AG04449 (cell line): ENCODE measurements around the gene KARS1.

ENCODE experiments used
- CTCF ChIA-PET: fragments of 350-600 bp; formaldehyde crosslinking; extraction: SDS; loops from one replicate; lab custom pipeline; 2021; ENCODE audit warnings: antibody characterized with exemption; lab: Yijun Ruan, JAX
- POLR2A ChIA-PET: fragments of 400-600, 350-600 bp; formaldehyde crosslinking; extraction: SDS; loops from one replicate; lab custom pipeline; 2020; ENCODE audit warnings: antibody characterized with exemption, inconsistent platforms; lab: Yijun Ruan, JAX
- DNase-seq: peaks from one replicate; pipeline ENCODE4 v3.0.0-alpha.2; 2010; ENCODE audit warnings: low read depth, low spot score
- H3K4me3 ChIP-seq: 2 replicates; pipeline ENCODE4 v1.5.1; 2011; ENCODE audit warnings: low read depth, mild to moderate bottlenecking, control low read depth, low read length
- CTCF ChIP-seq: IDR thresholded peaks from one replicate; pipeline ENCODE4 v1.5.1; 2011; ENCODE audit warnings: mild to moderate bottlenecking, moderate library complexity, low read length, control low read depth, inconsistent platforms; ENCODE audit not compliant: insufficient read depth; ENCODE audit errors: missing control alignments

The KARS1 gene

GRCh38 chr16:75579281-75579834 is 68.1 kb downstream of the KARS1 start:
- H3K4me3 ChIP-seq = no peak overlapping the region
- ChIA-PET POLR2A (no interaction called here), CTCF (interaction anchor here (1.0 to 1.3 kb wide), 3 partner anchors 11 to 42 kb away, joined by 3 to 4 read pairs (median 3); no protein-coding TSS in a partner anchor)
- no peak for DNase-seq
- TF ChIP-seq CTCF = no peak

- DNase-seq = no peak
- TF ChIP-seq CTCF = no peak
- ChIA-PET POLR2A (no interaction called here), CTCF (interaction anchor here (1.0 to 1.3 kb wide), 3 partner anchors 11 to 43 kb away, joined by 3 to 4 read pairs (median 3); no protein-coding TSS in a partner anchor)
- no peak overlapping the region for H3K4me3 ChIP-seq
Observed at GRCh38 chr16:75578725-75579124, 68.7 kb downstream of the KARS1 start.

- no peak for DNase-seq
- no peak for TF ChIP-seq CTCF
- H3K4me3 ChIP-seq = no peak overlapping the region
- POLR2A ChIA-PET = no interaction called here
- CTCF ChIA-PET = interaction anchor here (1.0 to 1.3 kb wide), 2 partner anchors 10 to 14 kb away, joined by 3 read pairs; no protein-coding TSS in a partner anchor
Observed at GRCh38 chr16:75578212-75578611, 69.3 kb downstream of the KARS1 start.
